Measurements from ENCODE around the gene NPIPA5. TPM values are rescaled to one million over a fixed set of nuclear protein-coding genes. Genes with fewer than 3 reads are reported as not detected.

NPIPA5 gene
- polyA plus RNA-seq, 1 donor from 2014 or later, result 12.2 TPM

Other genes starting within 250 kb of the NPIPA5 start
- gene MPV17L, start 17.5 kb upstream of the NPIPA5 start, polyA plus RNA-seq (ENCODE audit: insufficient read depth, low read depth, low replicate concordance), result 2.1 TPM
- 181 TPM for gene BMERB1, start 56.3 kb upstream of the NPIPA5 start, polyA plus RNA-seq (ENCODE audit: insufficient read depth, low read depth, low replicate concordance)

All from brain (organoid and tissue), 1 donor.